Measurements from ENCODE around the gene OR2A5. TPM values are rescaled to one million over a fixed set of nuclear protein-coding genes. Genes with fewer than 3 reads are reported as not detected.

OR2A5 gene
- total RNA-seq, 6 experiments from 2014 or later = not detected

DNA sequence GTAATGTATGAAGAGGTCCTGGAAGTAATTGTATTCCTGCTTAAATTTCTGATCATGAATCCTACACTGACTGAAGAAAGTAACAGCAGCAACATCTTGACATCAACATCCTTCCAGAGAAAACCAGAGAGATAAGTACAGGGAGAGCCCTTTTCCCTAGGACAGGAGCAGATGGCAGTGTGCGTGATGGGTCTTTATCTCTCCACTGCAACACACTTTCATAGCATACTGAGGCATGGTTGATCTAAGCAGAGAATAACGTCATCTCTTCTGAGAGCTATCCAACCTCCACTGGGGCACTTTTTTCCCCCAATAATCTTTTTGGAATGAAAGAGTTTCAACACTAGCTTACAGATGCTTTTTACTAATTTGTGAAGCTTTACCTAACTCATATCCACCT is 21.2 kb downstream of the OR2A5 start:
- no peak overlapping the region for H3K27ac Mint-ChIP-seq
- H3K36me3 Mint-ChIP-seq (ENCODE audit: low read depth) = no peaks in the 10 kb centered on the region
- peaks cover under 1% of the 10 kb centered on the region; the same call in 1 of the 2 replicates for H3K9me3 Mint-ChIP-seq
- no peaks in the 10 kb centered on the region for H3K4me1 Mint-ChIP-seq (ENCODE audit: low read depth)
- H3K4me3 Mint-ChIP-seq = no peak overlapping the region
- TF ChIP-seq CTCF (IDR thresholded peaks at IDR 0.05) = no peak
- H3K27me3 Mint-ChIP-seq (ENCODE audit: insufficient read depth) = peaks cover 1% of the 10 kb centered on the region; the same call in 1 of the 2 replicates
- DNase-seq = no peak

GRCh38 chr7:144074374-144074773 is 25.6 kb downstream of the OR2A5 start:
- Mint-ChIP-seq H3K36me3 (ENCODE audit: low read depth) (no peaks in the 10 kb centered on the region), H3K27ac (no peak overlapping the region), H3K27me3 (ENCODE audit: insufficient read depth) (peaks cover 6% of the 10 kb centered on the region; the same call in 1 of the 2 replicates), H3K4me1 (ENCODE audit: low read depth) (no peaks in the 10 kb centered on the region), H3K4me3 (no peak overlapping the region), H3K9me3 (peaks cover 8% of the 10 kb centered on the region; the same call in 1 of the 2 replicates)
- no peak; the same call in 1 of the 2 replicates for TF ChIP-seq CTCF (IDR thresholded peaks at IDR 0.05)
- DNase-seq = no peak

GRCh38 chr7:144085978-144086377 is 37.2 kb downstream of the OR2A5 start, which contains the start of gene OR2A12:
OR2A12 (plus strand) TSS chr7:144086278; CDS start chr7:144095108, 8,830 bp downstream.
- Mint-ChIP-seq H3K36me3 (ENCODE audit: low read depth) (no peaks in the 10 kb centered on the region), H3K9me3 (no peaks in the 10 kb centered on the region; the same call in 1 of the 2 replicates), H3K4me1 (ENCODE audit: low read depth) (no peaks in the 10 kb centered on the region), H3K27ac (no peak within 1 kb of the TSS), H3K27me3 (ENCODE audit: insufficient read depth) (no peaks in the 10 kb centered on the region; the same call in 1 of the 2 replicates), H3K4me3 (no peak within 1 kb of the TSS)
- no peak for DNase-seq
- no peak for TF ChIP-seq CTCF (IDR thresholded peaks at IDR 0.05)

- Mint-ChIP-seq H3K4me1 (ENCODE audit: low read depth) (no peaks in the 10 kb centered on the region), H3K36me3 (ENCODE audit: low read depth) (no peaks in the 10 kb centered on the region), H3K4me3 (no peak overlapping the region), H3K27me3 (ENCODE audit: insufficient read depth) (no peaks in the 10 kb centered on the region; the same call in 1 of the 2 replicates), H3K27ac (no peak overlapping the region), H3K9me3 (peaks cover 4% of the 10 kb centered on the region; the same call in 1 of the 2 replicates)
- no peak for DNase-seq
- no peak for TF ChIP-seq CTCF (IDR thresholded peaks at IDR 0.05)
These were observed 38.0 kb downstream of the OR2A5 start for GRCh38 chr7:144086730-144087129.

- Mint-ChIP-seq H3K4me1 (ENCODE audit: low read depth) (no peaks in the 10 kb centered on the region), H3K27ac (no peak overlapping the region), H3K36me3 (ENCODE audit: low read depth) (no peaks in the 10 kb centered on the region), H3K27me3 (ENCODE audit: insufficient read depth) (no peaks in the 10 kb centered on the region; the same call in 1 of the 2 replicates), H3K9me3 (peaks cover 6% of the 10 kb centered on the region; the same call in 1 of the 2 replicates), H3K4me3 (no peak overlapping the region)
- no peak for DNase-seq
- TF ChIP-seq CTCF (IDR thresholded peaks at IDR 0.05) = no peak
These were observed 38.5 kb downstream of the OR2A5 start for GRCh38 chr7:144087230-144087629.

Data from HFFc6 (cell line).